Activated B cell treated with CpG ODN at 0.5 μM for 24 hours (primary cell): ENCODE results near the gene GRB7. TPM values are rescaled to one million over a fixed set of nuclear protein-coding genes. Genes with fewer than 3 reads are reported as not detected.

Experiments used
- ATAC-seq: fragments of 200-7000 bp; cut with Tn5 transposase; one replicate; pipeline ENCODE4 v1.10.0; 2021; ENCODE audit warnings: low read depth, mild to moderate bottlenecking, moderate library complexity
- CTCF ChIA-PET: fragments of 350-600 bp; sonication (Branson Sonifier 250); formaldehyde crosslinking; loops from one replicate; lab custom pipeline; 2021; ENCODE audit warnings: antibody characterized with exemption; lab: Charles Lee
- POLR2A ChIA-PET: fragments of 350-600 bp; sonication (Branson Sonifier 250); formaldehyde crosslinking; loops from one replicate; lab custom pipeline; 2021; ENCODE audit warnings: antibody characterized with exemption; lab: Charles Lee
- DNase-seq: peaks from one replicate; pipeline ENCODE4 v3.0.0; 2022
- H3K27ac Mint-ChIP-seq: one replicate; pipeline ENCODE4 v1.8.0; 2020; ENCODE audit warnings: mixed read lengths
- H3K27me3 Mint-ChIP-seq: one replicate; pipeline ENCODE4 v1.8.0; 2021; ENCODE audit warnings: mixed read lengths
- H3K36me3 Mint-ChIP-seq: one replicate; pipeline ENCODE4 v1.8.0; 2021; ENCODE audit warnings: low read depth, mixed read lengths
- H3K4me1 Mint-ChIP-seq: one replicate; pipeline ENCODE4 v1.8.0; 2021; ENCODE audit warnings: mixed read lengths
- H3K4me3 Mint-ChIP-seq: one replicate; pipeline ENCODE4 v1.8.0; 2020; ENCODE audit warnings: mild to moderate bottlenecking, mixed read lengths
- H3K9me3 Mint-ChIP-seq: one replicate; pipeline ENCODE4 v1.8.0; 2020; ENCODE audit warnings: mixed read lengths
- CTCF ChIP-seq: fragments of 200-600 bp; IDR thresholded peaks from one replicate; pipeline ENCODE4 v1.8.0; 2022; ENCODE audit warnings: antibody characterized with exemption, mild to moderate bottlenecking
- intact Hi-C: fragments of 100-400 bp; cut with micrococcal nuclease; formaldehyde crosslinking; loops from one replicate; pipeline ENCODE4 v1.15.1; 2024
- total RNA-seq: library from RNA; stranded (reverse); gene quantifications from 2 replicates; pipeline ENCODE4 v1.2.3, GENCODE V29; 2022

GRB7 gene
- total RNA-seq, 1 donor from 2014 or later, result 0.44 TPM

GRCh38 chr17:39794249-39794970 lies 56.7 kb downstream of the GRB7 start:
- ATAC-seq (peak; percentile 94), DNase-seq (no peak)
- ChIA-PET CTCF (interaction anchor here (1.0 to 2.9 kb wide), 5 partner anchors 14 to 173 kb away, joined by 3 to 13 read pairs (median 4); no protein-coding TSS in a partner anchor), POLR2A (interaction anchor here (0.6 to 6.6 kb wide), 25 partner anchors 8 to 528 kb away, joined by 3 to 136 read pairs (median 6); partner anchors contain the start of genes IKZF3 and PSMD3)
- H3K4me1 Mint-ChIP-seq, result peaks cover 85% of the 10 kb centered on the region
- intact Hi-C loops, result loop anchor here (1.0 to 2.0 kb wide), 5 partner anchors 16 to 186 kb away; partner anchors contain the start of genes IKZF3 and PSMD3
- no peaks in the 10 kb centered on the region for H3K27me3 Mint-ChIP-seq
- no peak for TF ChIP-seq CTCF
- peak overlapping the region; percentile 93 for H3K27ac Mint-ChIP-seq
- peak overlapping the region; percentile 66 for H3K4me3 Mint-ChIP-seq
- peaks cover 62% of the 10 kb centered on the region for H3K36me3 Mint-ChIP-seq
- no peaks in the 10 kb centered on the region for H3K9me3 Mint-ChIP-seq

Other genes starting within 250 kb of the GRB7 start
- gene NEUROD2, start 130.0 kb upstream of the GRB7 start, total RNA-seq, result 0.02 TPM in 1 of 2 replicates, not detected in the other
- not detected in 2 replicates for gene PPP1R1B, start 111.0 kb upstream of the GRB7 start, total RNA-seq
- 51.8 and 58.2 TPM in 2 replicates for gene STARD3, start 100.8 kb upstream of the GRB7 start, total RNA-seq
- gene TCAP, start 72.6 kb upstream of the GRB7 start, total RNA-seq, result 2.1 and 2.3 TPM in 2 replicates
- gene PNMT, start 69.5 kb upstream of the GRB7 start, total RNA-seq, result not detected in 2 replicates
- 19.0 and 24.0 TPM in 2 replicates for gene PGAP3, start 49.9 kb upstream of the GRB7 start, total RNA-seq
- 4.4 and 7.1 TPM in 2 replicates for gene ERBB2, start 37.9 kb upstream of the GRB7 start, total RNA-seq
- 42.2 and 45.7 TPM in 2 replicates for gene MIEN1, start 7.4 kb upstream of the GRB7 start, total RNA-seq
- 208 and 220 TPM in 2 replicates for gene IKZF3, start 126.4 kb downstream of the GRB7 start, total RNA-seq
- gene ZPBP2, start 130.3 kb downstream of the GRB7 start, total RNA-seq, result 1.2 and 1.6 TPM in 2 replicates
- 10.3 and 11.7 TPM in 2 replicates for gene GSDMB, start 180.7 kb downstream of the GRB7 start, total RNA-seq
- gene ORMDL3, start 189.7 kb downstream of the GRB7 start, total RNA-seq, result 38.5 and 49.1 TPM in 2 replicates
- not detected in 2 replicates for gene LRRC3C, start 189.8 kb downstream of the GRB7 start, total RNA-seq
- not detected in 2 replicates for gene GSDMA, start 225.1 kb downstream of the GRB7 start, total RNA-seq
- gene PSMD3, start 242.9 kb downstream of the GRB7 start, total RNA-seq, result 115 and 127 TPM in 2 replicates